ENCODE measurements around the gene HHATL.

The HHATL gene

DNA sequence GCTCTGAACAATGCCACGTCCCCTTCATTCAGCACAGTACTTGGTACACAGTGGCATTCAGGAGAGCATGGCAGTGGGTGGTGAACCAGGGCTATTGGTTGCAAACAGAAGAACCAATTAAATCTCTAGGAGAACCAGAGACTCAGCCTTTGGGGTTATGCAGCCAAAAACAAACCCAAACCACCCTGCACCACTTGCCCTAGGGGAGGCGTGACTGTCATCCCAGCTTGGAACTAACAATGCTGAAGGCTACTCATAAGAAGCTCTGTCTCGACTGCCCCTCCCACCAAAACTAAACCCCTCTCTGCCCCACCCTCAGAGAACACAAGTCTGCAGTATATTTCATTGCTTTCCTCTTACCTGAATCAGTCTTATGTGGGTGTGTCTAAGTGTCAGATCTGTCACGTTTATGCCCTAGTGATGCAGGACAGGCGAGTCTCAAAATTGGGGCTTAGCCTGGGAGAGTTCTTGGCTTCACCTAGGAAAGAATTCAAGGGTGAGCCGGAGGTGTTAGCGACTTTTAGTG is 32.5 kb downstream of the HHATL start:
- no peak overlapping the region for H3K4me3 ChIP-seq (ENCODE audit: low read length)
- no peak for DNase-seq (ENCODE audit: low read depth)
- TF ChIP-seq, protein P1, sequence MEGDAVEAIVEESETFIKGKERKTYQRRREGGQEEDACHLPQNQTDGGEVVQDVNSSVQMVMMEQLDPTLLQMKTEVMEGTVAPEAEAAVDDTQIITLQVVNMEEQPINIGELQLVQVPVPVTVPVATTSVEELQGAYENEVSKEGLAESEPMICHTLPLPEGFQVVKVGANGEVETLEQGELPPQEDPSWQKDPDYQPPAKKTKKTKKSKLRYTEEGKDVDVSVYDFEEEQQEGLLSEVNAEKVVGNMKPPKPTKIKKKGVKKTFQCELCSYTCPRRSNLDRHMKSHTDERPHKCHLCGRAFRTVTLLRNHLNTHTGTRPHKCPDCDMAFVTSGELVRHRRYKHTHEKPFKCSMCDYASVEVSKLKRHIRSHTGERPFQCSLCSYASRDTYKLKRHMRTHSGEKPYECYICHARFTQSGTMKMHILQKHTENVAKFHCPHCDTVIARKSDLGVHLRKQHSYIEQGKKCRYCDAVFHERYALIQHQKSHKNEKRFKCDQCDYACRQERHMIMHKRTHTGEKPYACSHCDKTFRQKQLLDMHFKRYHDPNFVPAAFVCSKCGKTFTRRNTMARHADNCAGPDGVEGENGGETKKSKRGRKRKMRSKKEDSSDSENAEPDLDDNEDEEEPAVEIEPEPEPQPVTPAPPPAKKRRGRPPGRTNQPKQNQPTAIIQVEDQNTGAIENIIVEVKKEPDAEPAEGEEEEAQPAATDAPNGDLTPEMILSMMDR (conservative IDR thresholded peaks at IDR 0.05; ENCODE audit: low read depth, low read length): no peak

DNA sequence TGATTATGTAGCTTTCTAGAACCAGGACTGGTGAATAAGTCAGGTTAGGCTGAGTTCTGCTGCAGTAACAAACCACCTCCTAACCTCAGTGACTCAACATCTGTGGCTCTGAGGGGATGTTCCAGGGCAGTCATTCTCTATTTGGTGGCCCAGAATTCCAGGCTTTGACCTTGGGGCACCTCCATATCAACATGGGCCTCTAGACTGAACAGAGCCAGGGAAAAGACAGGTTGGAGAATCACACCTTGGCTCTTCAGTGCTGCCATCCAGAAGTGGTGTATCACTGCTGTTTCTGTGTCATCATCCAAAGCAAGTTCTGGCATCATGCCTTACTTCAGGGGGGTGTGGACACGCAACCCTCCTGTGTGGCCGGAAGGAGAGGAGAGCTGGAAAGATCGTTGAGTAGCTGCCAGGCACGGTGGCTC is 33.8 kb downstream of the HHATL start:
- TF ChIP-seq, protein P1 (conservative IDR thresholded peaks at IDR 0.05; ENCODE audit: low read depth, low read length): no peak
- no peak for DNase-seq (ENCODE audit: low read depth)
- H3K4me3 ChIP-seq (ENCODE audit: low read length): no peak overlapping the region

DNA sequence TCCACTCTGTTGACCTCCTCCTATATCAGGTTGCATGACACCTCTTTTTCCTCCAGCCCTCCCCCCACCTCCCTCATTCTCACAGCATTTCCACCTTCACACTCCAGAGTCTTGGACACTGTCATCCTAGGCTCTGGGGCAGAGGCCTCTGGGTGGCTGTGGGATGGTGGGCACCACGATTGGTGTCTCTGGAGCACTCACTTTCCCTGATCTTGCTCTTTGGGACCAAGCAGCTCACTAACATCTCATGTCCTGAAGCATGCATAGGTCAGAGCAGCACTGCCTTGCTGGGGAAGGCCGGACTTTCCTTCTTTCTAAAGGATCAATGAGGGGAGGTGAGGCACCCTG is 34.2 kb downstream of the HHATL start:
- TF ChIP-seq, protein P1 (conservative IDR thresholded peaks at IDR 0.05; ENCODE audit: low read depth, low read length): no peak
- no peak for DNase-seq (ENCODE audit: low read depth)
- no peak overlapping the region for H3K4me3 ChIP-seq (ENCODE audit: low read length)

DNA sequence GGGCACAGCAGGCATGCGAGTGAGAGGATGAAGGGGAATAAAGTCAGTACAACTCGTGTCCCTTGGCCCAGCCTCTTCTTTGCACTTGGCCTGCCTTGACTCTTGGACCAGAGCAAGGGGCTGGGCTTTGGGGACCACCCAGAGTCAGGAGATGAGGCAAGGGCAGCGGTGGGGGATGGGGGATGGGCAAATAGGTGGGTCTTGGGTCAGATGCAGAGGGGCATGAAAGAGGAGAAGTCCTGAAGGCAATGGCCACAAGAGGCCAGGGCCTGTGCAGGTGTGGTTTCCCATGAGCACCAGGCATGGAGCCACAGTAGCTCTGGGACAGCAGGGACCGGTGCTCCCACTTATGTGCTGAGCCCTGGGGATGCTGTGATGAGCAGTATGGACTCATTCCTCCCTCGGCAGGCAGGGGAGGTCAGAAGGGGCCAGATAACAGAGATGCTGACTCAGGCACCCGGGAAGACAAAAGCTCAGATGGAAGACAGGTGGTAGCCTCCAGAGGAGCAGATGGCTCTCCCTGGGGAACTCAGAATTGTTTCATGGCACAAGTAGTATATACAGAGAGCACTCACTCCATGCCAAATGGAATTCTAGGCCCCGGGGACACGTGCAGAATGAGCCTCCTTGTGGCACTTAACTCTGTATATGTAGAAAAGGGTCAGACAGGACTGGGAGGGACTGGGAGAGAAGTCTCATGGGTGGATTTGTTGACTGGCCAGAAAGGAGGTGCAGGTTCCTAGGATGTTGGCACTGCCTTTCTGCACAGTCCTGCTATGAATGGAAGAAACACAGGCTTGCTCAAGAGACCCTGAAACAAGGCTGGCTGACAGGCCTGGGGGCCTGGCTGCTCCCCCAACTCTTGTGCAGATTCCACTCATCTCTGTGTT is 34.8 kb downstream of the HHATL start:
- no peak for DNase-seq (ENCODE audit: low read depth)
- no peak overlapping the region for H3K4me3 ChIP-seq (ENCODE audit: low read length)

DNA sequence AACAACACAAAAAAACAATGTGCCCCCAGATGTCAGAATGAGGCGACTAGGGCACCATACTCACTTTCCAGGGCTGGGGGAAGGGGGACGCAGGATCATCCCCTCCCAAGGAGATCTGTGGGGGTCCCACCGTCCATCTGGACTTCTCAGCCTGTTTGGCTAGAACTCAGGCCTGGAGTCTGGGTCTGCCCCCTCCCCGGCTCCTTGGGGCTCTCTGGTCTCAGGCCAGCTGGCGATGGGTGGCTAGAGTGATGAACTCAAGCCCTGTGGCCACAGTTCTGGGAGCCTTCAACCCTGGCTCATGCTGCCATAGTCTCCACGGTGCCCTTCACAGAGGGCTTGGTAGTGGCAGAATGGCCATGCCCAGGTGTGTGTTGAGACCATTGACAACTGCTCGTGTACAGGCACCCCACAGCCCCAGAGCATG is 35.5 kb downstream of the HHATL start:
- TF ChIP-seq, protein P1 (conservative IDR thresholded peaks at IDR 0.05; ENCODE audit: low read depth, low read length): no peak
- H3K4me3 ChIP-seq (ENCODE audit: low read length): no peak overlapping the region
- no peak for DNase-seq (ENCODE audit: low read depth)

More for the DNA sequence above, 34.8 kb downstream of the HHATL start:
- TF ChIP-seq, protein P1 (conservative IDR thresholded peaks at IDR 0.05; ENCODE audit: low read depth, low read length): no peak

DNA sequence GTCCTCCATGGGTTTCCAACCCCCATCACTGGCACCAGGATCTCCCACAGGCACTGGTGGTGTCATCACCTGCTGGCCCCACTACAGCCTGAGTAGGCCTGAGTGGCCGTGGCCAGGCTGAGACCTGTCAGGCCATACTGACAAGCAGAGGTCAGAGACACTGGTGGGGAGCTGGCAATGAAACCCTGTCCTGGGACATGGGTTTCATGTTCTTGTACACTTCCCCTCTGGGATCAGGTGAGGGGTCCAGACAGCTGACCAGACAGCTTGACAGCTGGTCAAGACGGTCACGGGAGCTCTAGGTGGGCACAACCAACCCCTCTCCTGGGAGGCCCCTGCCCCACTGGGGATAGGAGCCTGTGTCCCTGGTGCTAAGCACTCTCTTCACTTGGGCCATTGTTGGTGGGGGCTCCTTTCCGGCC is 36.0 kb downstream of the HHATL start:
- H3K4me3 ChIP-seq (ENCODE audit: low read length): no peak overlapping the region
- DNase-seq (ENCODE audit: low read depth): no peak
- TF ChIP-seq, protein P1 (conservative IDR thresholded peaks at IDR 0.05; ENCODE audit: low read depth, low read length): no peak

DNA sequence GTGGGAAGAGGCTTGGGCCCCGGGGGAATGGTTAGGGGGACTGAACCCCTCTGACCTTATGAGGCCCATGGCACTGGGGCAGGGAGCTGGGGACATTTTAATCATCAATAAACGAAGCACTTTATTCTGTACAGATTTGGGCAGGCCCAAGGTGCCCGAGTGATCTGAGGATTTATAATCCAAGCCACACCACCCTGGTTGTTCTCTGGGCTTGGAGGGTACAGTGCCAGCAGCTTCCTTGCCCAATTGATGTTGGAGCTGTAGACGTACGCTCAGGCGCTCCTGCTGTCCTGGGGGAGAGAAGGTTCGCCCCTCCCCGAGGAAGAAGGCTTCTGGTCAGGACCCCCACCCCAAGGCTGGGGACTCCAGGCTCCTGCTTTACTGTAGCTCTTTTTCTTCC is 36.6 kb downstream of the HHATL start:
- no peak overlapping the region for H3K4me3 ChIP-seq (ENCODE audit: low read length)
- TF ChIP-seq, protein P1 (conservative IDR thresholded peaks at IDR 0.05; ENCODE audit: low read depth, low read length): no peak
- DNase-seq (ENCODE audit: low read depth): no peak
